B cell (primary cell): ENCODE results near the gene ANXA10. TPM values are rescaled to one million over a fixed set of nuclear protein-coding genes. Genes with fewer than 3 reads are reported as not detected.
"Not testable (repeated sequence)": the region's sequence is repeated elsewhere in the genome, so short reads cannot be mapped to it uniquely, and the experiment has no call there.

Experiments used
- ATAC-seq: fragments of 200-7000 bp; cut with Tn5 transposase; one replicate; pipeline ENCODE4 v1.10.0; 2021; ENCODE audit warnings: low read depth, mild to moderate bottlenecking, moderate number of reproducible peaks, moderate library complexity
- CTCF ChIA-PET: fragments of 350-600 bp; sonication (Branson Sonifier 250); formaldehyde crosslinking; loops from one replicate; lab custom pipeline; 2021; ENCODE audit warnings: antibody characterized with exemption, inconsistent platforms; lab: Charles Lee
- POLR2A ChIA-PET: fragments of 350-600 bp; sonication (Branson Sonifier 250); formaldehyde crosslinking; loops from one replicate; lab custom pipeline; 2021; ENCODE audit warnings: antibody characterized with exemption; lab: Charles Lee
- DNase-seq: peaks from one replicate; pipeline ENCODE4 v3.0.0; 2013
- H2AFZ ChIP-seq: 2 replicates; pipeline ENCODE4 v1.6.1; 2012; ENCODE audit warnings: mild to moderate bottlenecking, low read depth, low read length; ENCODE audit not compliant: insufficient read depth, poor library complexity, severe bottlenecking
- H3K27ac ChIP-seq, 2 donors: 1 replicate in 1 of 2; 2 replicates in 1 of 2; pipeline ENCODE4 v1.5.1; 2012 to 2013; ENCODE audit warnings: low read length in 2 of 2, mild to moderate bottlenecking in 2 of 2, moderate library complexity in 1 of 2
- H3K27me3 ChIP-seq, 4 experiments: fragments of 200-600 bp in 1 of 4; sonication (generic) in 1 of 4; replicated peaks in 1 of 4; 1 replicate in 2 of 4; 2 replicates in 2 of 4; pipeline versions ENCODE4 v1.6.1 to v1.7.0; 2013 to 2016; ENCODE audit warnings: low read length in 3 of 4, mild to moderate bottlenecking in 2 of 4, mixed read lengths in 1 of 4, moderate library complexity in 1 of 4; ENCODE audit not compliant: insufficient read depth in 4 of 4, control insufficient read depth in 3 of 4; ENCODE audit errors: control extremely low read depth in 1 of 4
- H3K36me3 ChIP-seq, 2 experiments: replicated peaks in 1 of 2; 1 replicate in 1 of 2; 2 replicates in 1 of 2; pipeline versions ENCODE4 v1.6.1 to v1.7.1; 2013; ENCODE audit warnings: low read length in 1 of 2; ENCODE audit not compliant: insufficient read depth in 2 of 2, control insufficient read depth in 1 of 2; ENCODE audit errors: control extremely low read depth in 1 of 2, extremely low read depth in 1 of 2
- H3K4me1 ChIP-seq, 2 donors: fragments of 200-600 bp in 1 of 2; sonication (generic) in 1 of 2; 1 replicate in 1 of 2; 2 replicates in 1 of 2; pipeline versions ENCODE4 v1.5.1 to v1.6.1; 2013 to 2017; ENCODE audit warnings: low read length in 2 of 2; ENCODE audit not compliant: control insufficient read depth in 2 of 2, insufficient read depth in 2 of 2
- H3K4me2 ChIP-seq: replicated peaks from 2 replicates; pipeline ENCODE3; 2012; ENCODE audit warnings: mild to moderate bottlenecking, low read depth, low read length; ENCODE audit not compliant: poor library complexity, severe bottlenecking
- H3K4me3 ChIP-seq, 5 experiments: fragments of 200-600 bp in 1 of 5; sonication (generic) in 1 of 5; 1 replicate in 3 of 5; 2 replicates in 2 of 5; pipeline versions ENCODE4 v1.5.1 to v1.7.0; 2011 to 2016; ENCODE audit warnings: low read length in 4 of 5, mild to moderate bottlenecking in 4 of 5, low read depth in 2 of 5, control low read depth in 1 of 5, moderate library complexity in 1 of 5; ENCODE audit not compliant: insufficient read depth in 1 of 5; ENCODE audit errors: control extremely low read depth in 1 of 5, extremely low read depth in 1 of 5
- H3K79me2 ChIP-seq: fragments of 200-600 bp; sonication (generic); one replicate; pipeline ENCODE4 v1.6.0; 2016; ENCODE audit warnings: low read length; ENCODE audit not compliant: control insufficient read depth, insufficient read depth
- H3K9ac ChIP-seq: fragments of 200-600 bp; sonication (generic); 2 replicates; pipeline ENCODE4 v1.6.1; 2017; ENCODE audit warnings: mild to moderate bottlenecking, low read length, moderate library complexity
- H3K9me3 ChIP-seq, 3 donors: one replicate each; pipeline versions ENCODE4 v1.6.1 to v1.7.1; 2013; ENCODE audit warnings: low read length in 2 of 3; ENCODE audit not compliant: control insufficient read depth in 2 of 3, insufficient read depth in 1 of 3; ENCODE audit errors: control extremely low read depth in 1 of 3
- H4K20me1 ChIP-seq: 2 replicates; pipeline ENCODE4 v1.6.0; 2012; ENCODE audit warnings: mild to moderate bottlenecking, low read length; ENCODE audit not compliant: insufficient read depth, control insufficient read depth, poor library complexity, severe bottlenecking
- H3K27ac Mint-ChIP-seq: one replicate; pipeline ENCODE4 v1.8.0; 2021; ENCODE audit warnings: mixed read lengths
- H3K27me3 Mint-ChIP-seq: one replicate; pipeline ENCODE4 v1.8.0; 2021; ENCODE audit warnings: mixed read lengths
- H3K4me1 Mint-ChIP-seq: one replicate; pipeline ENCODE4 v1.8.0; 2021; ENCODE audit warnings: mixed read lengths
- H3K4me3 Mint-ChIP-seq: one replicate; pipeline ENCODE4 v1.8.0; 2021; ENCODE audit warnings: mixed read lengths
- H3K9me3 Mint-ChIP-seq: one replicate; pipeline ENCODE4 v1.8.0; 2022; ENCODE audit warnings: mixed read lengths; ENCODE audit not compliant: insufficient read depth
- EZH2 ChIP-seq: IDR thresholded peaks from 2 replicates; pipeline ENCODE4 v1.6.1; 2012; ENCODE audit warnings: borderline replicate concordance, low read depth, mild to moderate bottlenecking, moderate library complexity, low read length; ENCODE audit not compliant: insufficient read depth, poor library complexity, severe bottlenecking
- WGBS: methylation state at CpG from one replicate; pipeline ENCODE4 v1.1.5; 2013; ENCODE audit warnings: missing lambda C conversion rate; ENCODE audit not compliant: insufficient coverage; 5-methylcytosine and 5-hydroxymethylcytosine counted together
- intact Hi-C: fragments of 100-400 bp; cut with micrococcal nuclease; formaldehyde crosslinking; loops from one replicate; pipeline ENCODE4 v1.10.0; 2022
- polyA plus RNA-seq: library from polyadenylated mRNA; depleted of rRNA; stranded (reverse); fragments of >200 nt; gene quantifications from 2 replicates; pipeline ENCODE4 v1.2.3, GENCODE V29; 2012
- total RNA-seq, 2 donors: library from RNA; stranded (reverse); fragments of 120-200 nt in 1 of 2; gene quantifications; 1 replicate in 1 of 2; 2 replicates in 1 of 2; pipeline versions ENCODE4 v1.2.3 to v1.2.4, GENCODE V29; 2013 to 2022
- TF ChIP-seq, protein P1 (sequence below): fragments of 200-600 bp; IDR thresholded peaks from one replicate; pipeline ENCODE4 v1.8.0; 2022; ENCODE audit warnings: antibody characterized with exemption, mild to moderate bottlenecking

Gene ANXA10
- total and polyA plus RNA-seq, 2 donors (not counting 1 experiment from before 2014, with no cell fraction given) = not detected

GRCh38 chr4:168134651-168135050 is 42.3 kb downstream of the ANXA10 start:
- POLR2A ChIA-PET = no interaction called here
- Mint-ChIP-seq H3K4me3 (no peak overlapping the region), H3K9me3 (no peaks in the 10 kb centered on the region), H3K27me3 (no peaks in the 10 kb centered on the region), H3K4me1 (no peaks in the 10 kb centered on the region), H3K27ac (no peak overlapping the region)
- CTCF ChIA-PET = no interaction called here
- intact Hi-C loops = no loop called here
- H3K27ac ChIP-seq = no peak overlapping the region
- H3K4me3 ChIP-seq = no peak overlapping the region
- H3K27me3 ChIP-seq = no peaks in the 10 kb centered on the region
- no peaks in the 10 kb centered on the region for H3K36me3 ChIP-seq
- no peak overlapping the region for H3K9ac ChIP-seq
- no peak overlapping the region for H2AFZ ChIP-seq
- ATAC-seq (no peak), DNase-seq (no peak)
- no peaks in the 10 kb centered on the region for H3K9me3 ChIP-seq
- no peak for TF ChIP-seq EZH2
- TF ChIP-seq, protein P1, sequence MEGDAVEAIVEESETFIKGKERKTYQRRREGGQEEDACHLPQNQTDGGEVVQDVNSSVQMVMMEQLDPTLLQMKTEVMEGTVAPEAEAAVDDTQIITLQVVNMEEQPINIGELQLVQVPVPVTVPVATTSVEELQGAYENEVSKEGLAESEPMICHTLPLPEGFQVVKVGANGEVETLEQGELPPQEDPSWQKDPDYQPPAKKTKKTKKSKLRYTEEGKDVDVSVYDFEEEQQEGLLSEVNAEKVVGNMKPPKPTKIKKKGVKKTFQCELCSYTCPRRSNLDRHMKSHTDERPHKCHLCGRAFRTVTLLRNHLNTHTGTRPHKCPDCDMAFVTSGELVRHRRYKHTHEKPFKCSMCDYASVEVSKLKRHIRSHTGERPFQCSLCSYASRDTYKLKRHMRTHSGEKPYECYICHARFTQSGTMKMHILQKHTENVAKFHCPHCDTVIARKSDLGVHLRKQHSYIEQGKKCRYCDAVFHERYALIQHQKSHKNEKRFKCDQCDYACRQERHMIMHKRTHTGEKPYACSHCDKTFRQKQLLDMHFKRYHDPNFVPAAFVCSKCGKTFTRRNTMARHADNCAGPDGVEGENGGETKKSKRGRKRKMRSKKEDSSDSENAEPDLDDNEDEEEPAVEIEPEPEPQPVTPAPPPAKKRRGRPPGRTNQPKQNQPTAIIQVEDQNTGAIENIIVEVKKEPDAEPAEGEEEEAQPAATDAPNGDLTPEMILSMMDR = no peak
- no peaks in the 10 kb centered on the region for H4K20me1 ChIP-seq
- no peaks in the 10 kb centered on the region for H3K4me1 ChIP-seq
- H3K4me2 ChIP-seq = no peak overlapping the region
- no peaks in the 10 kb centered on the region for H3K79me2 ChIP-seq

DNA sequence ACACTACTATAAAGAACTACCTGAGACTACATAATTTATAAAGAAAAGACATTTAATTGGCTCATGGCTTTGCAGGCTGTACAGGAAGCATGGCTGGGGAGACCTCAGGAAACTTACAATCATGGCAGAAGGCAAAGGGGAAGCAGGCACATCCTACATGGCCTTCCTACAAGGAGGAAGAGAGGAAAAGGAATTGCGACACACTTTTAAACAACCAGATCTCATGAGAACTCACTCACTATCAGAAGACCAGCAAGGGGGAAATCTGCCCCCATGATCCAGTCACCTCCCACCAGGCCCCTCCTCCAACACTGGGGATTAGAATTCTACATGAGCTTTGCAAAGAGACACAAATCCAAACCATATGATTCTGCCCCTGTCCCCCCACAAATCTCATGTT is 43.5 kb downstream of the ANXA10 start:
- CTCF ChIA-PET, H3K9me3 ChIP-seq, DNase-seq, H3K4me2 ChIP-seq, H4K20me1 ChIP-seq, H3K27ac Mint-ChIP-seq, H2AFZ ChIP-seq, H3K27ac ChIP-seq, H3K9ac ChIP-seq, H3K79me2 ChIP-seq, H3K4me3 Mint-ChIP-seq, H3K4me3 ChIP-seq, H3K4me1 ChIP-seq, H3K36me3 ChIP-seq, H3K27me3 Mint-ChIP-seq, POLR2A ChIA-PET, H3K4me1 Mint-ChIP-seq, intact Hi-C loops, H3K9me3 Mint-ChIP-seq, ATAC-seq, H3K27me3 ChIP-seq: not testable (repeated sequence)
- WGBS = no CpG with 5 or more reads among the region's 1 CpG

DNA sequence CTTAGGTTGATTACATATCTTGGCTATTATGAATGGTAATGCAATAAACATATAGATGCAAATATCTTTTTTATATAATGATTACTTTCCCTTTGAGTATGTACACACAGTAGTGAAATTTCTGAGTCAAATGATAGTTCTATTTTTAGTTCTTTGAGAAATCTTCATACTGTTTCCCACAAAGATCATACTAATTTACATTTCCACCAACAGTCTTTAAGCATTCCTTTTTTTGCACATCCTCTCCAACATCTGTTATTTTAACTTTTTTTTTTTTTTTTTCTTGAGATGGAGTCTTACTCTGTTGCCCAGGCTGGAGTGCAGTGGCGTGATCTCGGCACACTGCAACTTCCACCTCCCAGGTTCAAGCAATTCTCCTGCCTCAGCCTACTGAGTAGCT is 45.4 kb downstream of the ANXA10 start:
- H3K79me2 ChIP-seq, H3K27ac ChIP-seq, H3K9me3 ChIP-seq, H3K27me3 Mint-ChIP-seq, H3K27ac Mint-ChIP-seq, POLR2A ChIA-PET, H3K4me1 ChIP-seq, H3K27me3 ChIP-seq, H3K4me1 Mint-ChIP-seq, DNase-seq, H3K4me2 ChIP-seq, H3K4me3 ChIP-seq, H3K9me3 Mint-ChIP-seq, ATAC-seq, H4K20me1 ChIP-seq, H3K36me3 ChIP-seq, H3K9ac ChIP-seq, intact Hi-C loops, H3K4me3 Mint-ChIP-seq, H2AFZ ChIP-seq: not testable (repeated sequence)
- WGBS = no CpG with 5 or more reads among the region's 2 CpGs
- CTCF ChIA-PET = interaction anchor here (1.4 kb wide), 1 partner anchor 16 kb away, joined by 6 read pairs; no protein-coding TSS in a partner anchor
